HL-60 (cell line): Measurements from ENCODE around the gene LGR4.

Experiments
- DNase-seq, 2 experiments: peaks; one replicate each; pipeline ENCODE4 v3.0.0-alpha.2; 2010 to 2020; ENCODE audit warnings: low read depth in 1 of 2, low spot score in 1 of 2
- H3K27ac ChIP-seq: fragments of 250-450 bp; sonication (Bioruptor Pico); replicated peaks from 2 replicates; pipeline ENCODE4 v1.5.1; 2020; ENCODE audit warnings: mild to moderate bottlenecking, moderate library complexity
- H3K27me3 ChIP-seq: fragments of 250-450 bp; sonication (Bioruptor Pico); 2 replicates; pipeline ENCODE4 v1.5.1; 2021; ENCODE audit warnings: mild to moderate bottlenecking, moderate library complexity; ENCODE audit not compliant: insufficient read depth, poor library complexity, severe bottlenecking
- H3K4me3 ChIP-seq: replicated peaks from 2 replicates; pipeline ENCODE4 v1.5.1; 2011; ENCODE audit warnings: mild to moderate bottlenecking, control low read depth, low read length; ENCODE audit not compliant: insufficient read depth
- GABPA ChIP-seq: IDR thresholded peaks from 2 replicates; pipeline ENCODE4 v1.6.1; 2012; ENCODE audit warnings: low read depth
- POLR2AphosphoS5 ChIP-seq: IDR thresholded peaks from 2 replicates; pipeline ENCODE4 v1.6.1; 2012; ENCODE audit warnings: low read depth
- SPI1 ChIP-seq: IDR thresholded peaks from 2 replicates; pipeline ENCODE4 v1.6.1; 2012; ENCODE audit warnings: low read depth, mild to moderate bottlenecking, borderline replicate concordance
- TF ChIP-seq, protein P1 (sequence below): IDR thresholded peaks from 2 replicates; pipeline ENCODE4 v1.6.1; 2012; ENCODE audit warnings: low read depth; ENCODE audit not compliant: insufficient replicate concordance
- TF ChIP-seq, protein P2 (sequence below): IDR thresholded peaks from one replicate; pipeline ENCODE4 v1.5.1; 2011; ENCODE audit warnings: low read length, control low read depth, inconsistent platforms; ENCODE audit not compliant: insufficient read depth

LGR4 gene

DNA sequence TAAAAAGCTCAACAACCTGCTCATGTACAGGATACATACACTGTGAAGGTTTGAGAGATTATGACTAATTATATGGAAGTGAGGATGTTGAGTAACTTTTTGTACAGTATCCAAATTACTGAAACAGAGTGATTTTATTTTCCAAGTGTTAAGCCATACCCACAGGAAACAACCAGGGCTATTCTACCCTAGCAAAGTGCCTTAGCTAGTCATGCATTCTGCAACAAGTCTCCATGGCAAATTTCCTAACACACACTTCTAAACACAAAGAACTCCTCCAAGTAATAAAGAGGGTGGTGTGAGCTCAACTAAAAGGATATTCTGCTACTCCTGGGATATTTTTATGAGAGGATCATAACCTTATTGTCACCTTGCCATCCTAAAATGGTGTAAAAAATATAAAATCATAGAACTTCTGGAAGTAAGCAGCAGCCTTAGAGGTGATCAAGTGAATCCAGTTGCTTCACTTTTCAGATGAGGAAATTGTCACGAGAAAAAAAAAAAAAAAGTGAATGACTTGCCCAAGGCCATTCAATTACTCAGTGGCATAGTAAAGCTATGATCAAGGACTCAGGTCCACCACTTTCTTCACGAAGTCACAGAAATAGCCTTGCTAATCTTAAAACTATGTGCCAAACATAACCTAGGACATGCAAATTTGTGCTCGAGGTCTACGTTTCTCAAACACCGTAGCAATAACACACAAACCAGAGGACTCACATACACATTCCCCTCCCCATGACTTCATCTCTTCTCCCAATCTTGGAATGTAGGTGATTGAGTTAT is 4.2 kb downstream of the LGR4 start:
- Histone ChIP-seq H3K27ac (no peak overlapping the region), H3K27me3 (peaks cover 12% of the 10 kb centered on the region), H3K4me3 (no peak overlapping the region)
- DNase-seq, result no peak
- no peak for TF ChIP-seq GABPA

- TF ChIP-seq, protein P1, sequence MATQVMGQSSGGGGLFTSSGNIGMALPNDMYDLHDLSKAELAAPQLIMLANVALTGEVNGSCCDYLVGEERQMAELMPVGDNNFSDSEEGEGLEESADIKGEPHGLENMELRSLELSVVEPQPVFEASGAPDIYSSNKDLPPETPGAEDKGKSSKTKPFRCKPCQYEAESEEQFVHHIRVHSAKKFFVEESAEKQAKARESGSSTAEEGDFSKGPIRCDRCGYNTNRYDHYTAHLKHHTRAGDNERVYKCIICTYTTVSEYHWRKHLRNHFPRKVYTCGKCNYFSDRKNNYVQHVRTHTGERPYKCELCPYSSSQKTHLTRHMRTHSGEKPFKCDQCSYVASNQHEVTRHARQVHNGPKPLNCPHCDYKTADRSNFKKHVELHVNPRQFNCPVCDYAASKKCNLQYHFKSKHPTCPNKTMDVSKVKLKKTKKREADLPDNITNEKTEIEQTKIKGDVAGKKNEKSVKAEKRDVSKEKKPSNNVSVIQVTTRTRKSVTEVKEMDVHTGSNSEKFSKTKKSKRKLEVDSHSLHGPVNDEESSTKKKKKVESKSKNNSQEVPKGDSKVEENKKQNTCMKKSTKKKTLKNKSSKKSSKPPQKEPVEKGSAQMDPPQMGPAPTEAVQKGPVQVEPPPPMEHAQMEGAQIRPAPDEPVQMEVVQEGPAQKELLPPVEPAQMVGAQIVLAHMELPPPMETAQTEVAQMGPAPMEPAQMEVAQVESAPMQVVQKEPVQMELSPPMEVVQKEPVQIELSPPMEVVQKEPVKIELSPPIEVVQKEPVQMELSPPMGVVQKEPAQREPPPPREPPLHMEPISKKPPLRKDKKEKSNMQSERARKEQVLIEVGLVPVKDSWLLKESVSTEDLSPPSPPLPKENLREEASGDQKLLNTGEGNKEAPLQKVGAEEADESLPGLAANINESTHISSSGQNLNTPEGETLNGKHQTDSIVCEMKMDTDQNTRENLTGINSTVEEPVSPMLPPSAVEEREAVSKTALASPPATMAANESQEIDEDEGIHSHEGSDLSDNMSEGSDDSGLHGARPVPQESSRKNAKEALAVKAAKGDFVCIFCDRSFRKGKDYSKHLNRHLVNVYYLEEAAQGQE, result no peak
- TF ChIP-seq, protein P2, sequence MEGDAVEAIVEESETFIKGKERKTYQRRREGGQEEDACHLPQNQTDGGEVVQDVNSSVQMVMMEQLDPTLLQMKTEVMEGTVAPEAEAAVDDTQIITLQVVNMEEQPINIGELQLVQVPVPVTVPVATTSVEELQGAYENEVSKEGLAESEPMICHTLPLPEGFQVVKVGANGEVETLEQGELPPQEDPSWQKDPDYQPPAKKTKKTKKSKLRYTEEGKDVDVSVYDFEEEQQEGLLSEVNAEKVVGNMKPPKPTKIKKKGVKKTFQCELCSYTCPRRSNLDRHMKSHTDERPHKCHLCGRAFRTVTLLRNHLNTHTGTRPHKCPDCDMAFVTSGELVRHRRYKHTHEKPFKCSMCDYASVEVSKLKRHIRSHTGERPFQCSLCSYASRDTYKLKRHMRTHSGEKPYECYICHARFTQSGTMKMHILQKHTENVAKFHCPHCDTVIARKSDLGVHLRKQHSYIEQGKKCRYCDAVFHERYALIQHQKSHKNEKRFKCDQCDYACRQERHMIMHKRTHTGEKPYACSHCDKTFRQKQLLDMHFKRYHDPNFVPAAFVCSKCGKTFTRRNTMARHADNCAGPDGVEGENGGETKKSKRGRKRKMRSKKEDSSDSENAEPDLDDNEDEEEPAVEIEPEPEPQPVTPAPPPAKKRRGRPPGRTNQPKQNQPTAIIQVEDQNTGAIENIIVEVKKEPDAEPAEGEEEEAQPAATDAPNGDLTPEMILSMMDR, result no peak
- no peak for TF ChIP-seq GABPA
- no peak for TF ChIP-seq POLR2AphosphoS5
- no peak for TF ChIP-seq SPI1
- no peak overlapping the region for H3K4me3 ChIP-seq
- no peak for DNase-seq
- peaks cover 7% of the 10 kb centered on the region for H3K27me3 ChIP-seq
- no peak overlapping the region for H3K27ac ChIP-seq
Observed at GRCh38 chr11:27467181-27467913, 5.2 kb downstream of the LGR4 start.

GRCh38 chr11:27466363-27466762 is 6.2 kb downstream of the LGR4 start:
- peaks cover 3% of the 10 kb centered on the region for H3K27me3 ChIP-seq
- no peak for DNase-seq
- no peak overlapping the region for H3K4me3 ChIP-seq
- TF ChIP-seq, protein P1, result no peak
- no peak overlapping the region for H3K27ac ChIP-seq

- TF ChIP-seq, protein P2, result no peak
- TF ChIP-seq GABPA, result no peak
- TF ChIP-seq POLR2AphosphoS5, result no peak
- TF ChIP-seq, protein P1, result no peak
- no peak for TF ChIP-seq SPI1
- DNase-seq, result no peak
- no peaks in the 10 kb centered on the region for H3K27me3 ChIP-seq
- H3K27ac ChIP-seq, result no peak overlapping the region
- H3K4me3 ChIP-seq, result no peak overlapping the region
Observed at GRCh38 chr11:27465629-27466028, 7.0 kb downstream of the LGR4 start.
